UCSD-AML1 (cell line): Measurements from ENCODE around the gene CFHR4.
"Not testable (repeated sequence)": the region's sequence is repeated elsewhere in the genome, so short reads cannot be mapped to it uniquely, and the experiment has no call there.

Experiments
- DNase-seq: peaks from one replicate; lab custom pipeline; 2025; ENCODE audit not compliant: unreplicated experiment; lab: John Stamatoyannopoulos, UW

The CFHR4 gene

DNA sequence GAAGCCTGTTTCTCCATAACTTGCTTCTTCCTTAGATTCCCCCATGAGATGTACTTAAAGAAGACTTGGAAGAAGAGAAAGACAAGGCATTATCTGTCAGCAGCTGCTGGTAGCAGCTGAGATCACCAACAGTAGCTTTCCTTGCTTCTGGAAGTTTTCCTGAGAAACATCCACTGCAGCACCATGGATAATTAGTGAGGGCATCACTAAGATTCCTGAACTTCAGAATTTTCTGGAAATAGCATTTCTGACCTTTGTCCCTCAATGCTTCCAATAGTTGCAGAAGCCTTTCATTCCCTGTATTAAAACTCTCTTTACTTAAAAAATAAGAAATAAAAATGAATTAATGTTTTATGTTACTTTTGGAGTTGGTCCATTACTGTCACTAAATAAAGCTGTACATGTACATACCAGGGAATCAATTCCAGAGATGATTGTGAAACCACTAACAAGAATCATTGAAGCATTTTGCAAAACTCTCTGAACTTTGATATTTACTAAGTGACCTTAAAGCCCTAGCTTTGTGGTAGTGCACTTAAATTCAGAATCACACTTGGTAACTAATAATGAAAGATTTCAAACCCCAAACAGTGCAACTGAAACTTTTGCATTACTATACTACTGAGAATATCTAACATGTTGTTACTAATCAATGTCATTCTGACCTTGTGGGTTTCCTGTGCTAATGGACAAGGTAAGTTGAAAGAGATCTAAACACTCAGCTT, at the start of gene CFHR4:
CFHR4 (plus strand) TSS at position 538 of the 725 bp plus-strand sequence; CDS start at position 637, 99 bp downstream.
- DNase-seq: no peak

DNA sequence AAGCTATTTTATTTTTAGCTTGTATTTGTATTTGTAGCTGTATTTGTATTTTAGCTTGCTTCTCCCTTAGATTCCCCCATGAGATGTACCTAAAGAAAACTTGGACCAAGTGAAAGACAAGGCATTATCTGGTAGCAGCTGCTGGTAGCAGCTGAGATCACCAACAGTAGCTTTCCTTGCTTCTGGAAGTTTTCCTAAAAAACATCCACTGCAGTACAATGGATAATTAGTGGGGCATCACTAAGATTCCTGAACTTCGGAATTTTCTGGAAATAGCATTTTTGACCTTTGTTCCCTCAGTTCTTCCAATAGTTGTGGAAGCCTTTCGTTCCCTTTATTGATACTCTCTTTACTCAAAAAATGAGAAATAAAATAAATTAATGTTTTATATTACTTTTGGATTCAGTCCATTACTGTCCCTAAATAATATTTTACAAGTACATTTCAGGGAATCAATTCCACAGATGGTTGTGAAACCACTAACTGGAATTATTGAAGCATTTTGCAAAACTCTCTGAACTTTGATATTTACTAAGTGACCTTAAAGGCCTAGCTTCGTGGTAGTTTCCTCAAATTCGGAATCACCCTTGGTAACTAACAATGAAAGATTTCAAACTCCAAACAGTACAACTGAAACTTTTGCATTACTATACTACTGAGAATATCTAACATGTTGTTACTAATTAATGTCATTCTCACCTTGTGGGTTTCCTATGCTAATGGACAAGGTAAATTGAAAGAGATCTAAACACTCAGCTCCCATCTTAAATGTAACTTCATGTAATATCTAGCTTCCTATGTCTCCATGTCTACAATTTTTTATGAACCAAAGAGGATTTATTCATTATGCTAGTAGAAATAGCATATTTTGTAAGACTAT, 38.0 kb upstream of the CFHR4 start:
- DNase-seq: not testable (repeated sequence)

- DNase-seq: peak; percentile 4
Measured at GRCh38 chr1:196856053-196856452, 31.8 kb upstream of the CFHR4 start.

GRCh38 chr1:196857188-196857587, 30.7 kb upstream of the CFHR4 start:
- no peak for DNase-seq

DNA sequence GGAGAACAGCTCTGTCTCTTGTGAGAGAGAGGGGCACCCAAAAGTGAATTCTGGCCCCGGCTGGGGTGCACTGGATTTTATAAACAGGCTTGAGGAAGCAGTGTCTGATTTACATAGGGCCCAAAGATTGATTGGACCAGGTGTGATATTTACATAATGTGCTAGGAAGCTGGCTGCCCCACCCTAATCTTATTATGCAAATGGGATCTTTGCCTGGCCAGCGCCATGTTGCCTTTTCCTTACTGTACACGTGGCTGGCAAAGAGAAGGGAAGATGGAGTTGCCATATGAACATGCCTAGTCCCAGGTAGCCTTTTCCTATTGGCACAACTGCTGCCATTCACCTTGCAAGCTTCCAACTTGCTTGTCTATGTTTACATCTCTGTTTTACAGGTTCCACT, 29.0 kb upstream of the CFHR4 start:
- no peak for DNase-seq

DNA sequence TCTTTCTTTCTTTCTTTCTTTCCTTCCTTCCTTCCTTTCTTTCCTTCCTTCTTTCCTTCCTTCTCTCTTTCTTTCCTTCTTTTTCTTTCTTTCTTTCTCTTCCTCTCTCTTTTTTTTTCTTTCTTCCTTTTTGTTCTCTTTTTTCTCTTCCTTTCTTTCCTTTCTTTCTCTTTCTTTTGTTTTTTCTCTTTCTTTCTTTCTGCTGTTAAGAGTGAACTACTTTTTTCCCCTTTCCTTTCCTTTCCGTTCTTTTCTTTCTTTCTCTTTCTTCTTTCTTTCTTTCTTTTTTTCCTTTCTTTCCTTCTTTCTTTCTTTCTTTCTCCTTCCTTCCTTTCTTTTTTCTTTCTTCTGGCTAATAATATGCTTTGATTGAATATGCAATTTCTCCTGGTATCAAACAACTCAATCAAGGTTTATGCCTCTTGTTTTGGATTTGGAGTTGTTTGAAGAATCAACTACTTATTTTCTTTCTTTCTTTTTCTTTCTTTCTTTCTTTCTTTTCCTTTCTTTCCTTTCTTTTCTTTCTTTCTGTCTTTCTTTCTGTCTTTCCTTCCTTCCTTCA, 27.4 kb upstream of the CFHR4 start:
- DNase-seq: no peak

- DNase-seq: no peak
Measured at GRCh38 chr1:196861429-196861828, 26.4 kb upstream of the CFHR4 start.

DNA sequence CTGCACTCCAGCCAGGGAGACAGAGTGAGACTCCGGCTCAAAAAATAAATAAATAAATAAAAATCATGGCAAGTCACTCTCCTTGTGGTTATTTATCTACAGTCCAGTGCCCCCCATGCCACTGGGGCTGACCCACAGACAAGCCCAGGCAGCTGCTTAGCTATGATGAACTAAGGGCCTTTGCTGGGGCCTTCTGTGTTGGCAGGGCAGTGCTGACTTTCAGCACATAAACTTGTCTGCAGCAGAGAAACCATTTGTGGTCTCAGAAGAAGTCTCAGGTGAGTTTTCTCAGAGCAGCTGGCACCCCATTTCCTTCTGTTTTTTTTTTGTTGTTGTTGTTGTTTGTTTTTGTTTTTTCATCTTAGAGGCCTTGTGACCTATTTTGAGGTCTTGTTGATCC, 20.9 kb upstream of the CFHR4 start:
- no peak for DNase-seq

GRCh38 chr1:196873385-196873784, 14.5 kb upstream of the CFHR4 start:
- DNase-seq: no peak

GRCh38 chr1:196875935-196876334, 11.9 kb upstream of the CFHR4 start:
- DNase-seq: no peak

DNA sequence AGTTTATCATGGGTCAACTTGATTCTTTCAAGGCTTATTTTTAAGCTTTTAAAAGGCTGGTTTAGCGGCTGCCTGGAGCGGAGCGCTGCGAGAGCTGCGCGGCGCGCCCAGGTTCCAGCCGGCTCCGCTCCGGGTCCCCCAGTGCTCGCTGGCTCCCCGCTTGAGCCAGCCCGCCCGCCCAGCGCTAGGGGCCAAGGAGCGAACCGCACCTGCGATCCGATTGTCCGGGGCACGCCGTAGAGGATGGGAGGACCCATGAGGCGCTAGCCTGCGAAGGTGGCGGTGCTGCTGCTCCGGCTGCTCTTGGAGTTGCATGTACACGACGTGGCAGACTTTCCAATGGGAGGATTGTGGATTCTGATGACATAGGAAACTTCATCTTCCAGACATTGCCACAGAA, 9.9 kb upstream of the CFHR4 start:
- DNase-seq: no peak

- DNase-seq: not testable (repeated sequence)
Measured at GRCh38 chr1:196886560-196886959, 1.3 kb upstream of the CFHR4 start.

DNA sequence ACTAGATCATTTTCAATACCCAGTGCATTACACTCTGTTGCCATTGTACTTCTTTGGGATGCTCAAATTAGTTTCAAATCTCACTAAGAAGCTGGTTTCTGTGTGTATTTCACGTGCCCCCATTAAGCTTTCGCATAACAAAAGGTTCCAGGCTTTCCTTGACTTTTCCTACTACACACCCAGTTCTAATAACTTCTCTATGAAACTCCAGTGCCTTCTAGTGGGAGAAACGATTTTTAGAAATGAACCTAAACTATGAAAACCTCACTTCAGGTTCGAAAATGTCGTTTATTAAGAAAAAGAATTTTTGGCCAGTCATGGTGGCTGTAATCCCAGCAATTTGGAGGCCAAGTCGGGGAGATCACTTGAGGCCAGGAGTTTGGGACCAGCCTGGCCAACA, 2.8 kb downstream of the CFHR4 start:
- no peak for DNase-seq

GRCh38 chr1:196891251-196891650, 3.4 kb downstream of the CFHR4 start:
- no peak for DNase-seq

- DNase-seq: no peak
Measured at GRCh38 chr1:196896355-196896754, 8.5 kb downstream of the CFHR4 start.

DNA sequence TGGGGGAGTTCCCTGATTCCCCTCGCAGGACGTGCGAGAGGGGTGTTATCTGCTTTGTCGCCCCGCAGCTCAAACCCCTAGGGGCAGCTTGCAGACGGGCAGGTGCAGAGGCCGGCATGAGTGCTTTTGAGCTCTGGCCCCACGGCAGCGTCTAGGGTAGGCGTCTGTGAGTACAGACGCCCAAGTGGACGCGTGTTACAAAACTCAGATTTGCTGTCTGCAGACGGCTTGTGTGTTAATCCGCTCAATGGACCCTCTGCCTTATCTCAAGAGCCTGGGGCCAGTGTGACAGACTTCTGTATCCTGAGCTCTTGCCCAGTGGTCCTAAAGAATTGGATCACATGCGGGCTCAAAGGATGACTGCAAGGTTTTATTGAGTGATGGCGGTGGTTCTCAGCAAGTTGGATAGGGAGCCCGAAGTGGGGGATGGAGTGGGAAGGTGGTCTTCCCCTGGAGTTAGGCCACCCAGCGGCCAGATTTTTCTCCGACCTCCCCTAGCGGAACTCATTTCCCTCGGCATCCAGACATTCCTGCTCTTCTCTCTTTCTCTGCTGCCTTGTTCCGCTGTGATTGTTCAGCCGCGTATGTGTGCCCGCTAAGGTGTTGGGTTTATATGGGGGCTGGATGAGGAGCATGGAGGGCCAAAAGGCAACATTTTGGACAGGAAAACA, 9.4 kb downstream of the CFHR4 start:
- peak; percentile 8 for DNase-seq

GRCh38 chr1:196902344-196902743, 14.5 kb downstream of the CFHR4 start:
- no peak for DNase-seq

DNA sequence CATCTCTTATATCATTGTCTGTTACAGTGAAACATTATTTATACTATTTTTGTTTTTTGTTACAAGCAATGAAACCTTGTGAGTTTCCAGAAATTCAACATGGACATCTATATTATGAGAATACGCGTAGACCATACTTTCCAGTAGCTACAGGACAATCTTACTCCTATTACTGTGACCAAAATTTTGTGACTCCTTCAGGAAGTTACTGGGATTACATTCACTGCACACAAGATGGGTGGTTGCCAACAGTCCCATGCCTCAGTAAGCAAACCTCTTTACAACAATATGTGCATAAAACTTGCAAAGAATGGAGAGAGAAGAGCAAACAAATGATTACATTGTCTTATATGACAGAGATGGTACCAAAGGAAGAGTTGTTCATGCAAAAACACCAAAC, 22.4 kb downstream of the CFHR4 start:
- DNase-seq: no peak

DNA sequence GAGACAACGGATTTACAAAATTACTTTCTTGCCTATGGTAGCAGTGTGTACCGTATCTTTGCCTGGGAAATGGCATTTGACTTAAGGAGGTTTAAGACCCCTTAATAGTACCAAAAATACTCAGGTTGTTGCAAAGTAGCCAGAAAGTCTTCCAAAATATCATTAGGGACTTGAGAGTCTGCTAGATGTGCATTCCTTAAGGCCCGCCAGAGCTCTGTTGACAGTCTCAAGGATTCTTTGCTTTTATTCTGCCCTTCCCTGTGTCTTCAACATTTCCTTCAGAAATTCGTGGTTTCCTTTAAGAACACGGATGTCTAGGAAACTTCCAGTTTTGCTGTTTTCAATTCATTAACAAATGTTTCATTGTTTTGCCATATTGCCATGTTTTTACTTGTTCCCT, 24.4 kb downstream of the CFHR4 start:
- not testable (repeated sequence) for DNase-seq

DNA sequence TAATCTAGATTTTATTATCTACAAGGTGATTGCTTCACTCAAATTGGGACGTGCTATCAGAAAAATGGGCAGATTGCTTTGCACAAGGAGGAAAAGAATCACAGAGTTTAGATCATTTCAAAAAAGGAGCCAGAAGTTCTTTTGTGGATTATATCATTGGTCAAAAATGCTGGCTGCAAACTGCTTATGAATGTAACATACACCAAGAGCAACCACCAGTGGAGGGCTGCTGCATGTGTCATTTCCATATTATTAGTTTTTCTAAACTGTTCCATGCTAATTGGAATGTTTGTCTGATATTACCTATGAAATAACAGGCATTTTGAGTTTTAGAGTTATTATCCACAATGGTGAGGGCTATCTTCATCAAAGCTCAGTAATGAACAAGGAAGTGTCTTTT, 39.0 kb downstream of the CFHR4 start:
- not testable (repeated sequence) for DNase-seq

DNA sequence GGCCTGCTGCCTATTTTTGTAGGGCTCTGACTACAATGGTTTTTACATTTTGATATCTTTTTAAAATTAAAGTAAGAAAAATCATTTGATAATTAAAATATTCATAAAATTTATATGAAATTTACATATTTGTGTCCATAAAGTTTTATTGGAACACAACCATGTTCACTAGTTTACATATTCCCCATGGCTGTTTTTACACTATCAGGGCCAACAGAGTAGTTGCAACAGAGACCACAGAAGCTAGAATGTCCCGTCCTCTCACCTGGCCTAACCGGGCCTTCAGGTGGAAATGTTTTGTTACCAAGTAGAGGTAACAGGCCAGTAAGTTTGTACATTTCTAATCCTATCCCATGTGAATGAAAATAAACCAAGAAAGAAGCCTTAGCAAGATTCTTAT, 45.0 kb downstream of the CFHR4 start:
- DNase-seq: not testable (repeated sequence)
